HG03066 (cell line): Measurements from ENCODE around the gene SLC30A9.

Source experiments
- ATAC-seq: cut with Tn5 transposase; IDR thresholded peaks from one replicate; pipeline ENCODE4 v1.9.1; 2021; ENCODE audit warnings: low read depth; ENCODE audit not compliant: unreplicated experiment

Gene SLC30A9

DNA sequence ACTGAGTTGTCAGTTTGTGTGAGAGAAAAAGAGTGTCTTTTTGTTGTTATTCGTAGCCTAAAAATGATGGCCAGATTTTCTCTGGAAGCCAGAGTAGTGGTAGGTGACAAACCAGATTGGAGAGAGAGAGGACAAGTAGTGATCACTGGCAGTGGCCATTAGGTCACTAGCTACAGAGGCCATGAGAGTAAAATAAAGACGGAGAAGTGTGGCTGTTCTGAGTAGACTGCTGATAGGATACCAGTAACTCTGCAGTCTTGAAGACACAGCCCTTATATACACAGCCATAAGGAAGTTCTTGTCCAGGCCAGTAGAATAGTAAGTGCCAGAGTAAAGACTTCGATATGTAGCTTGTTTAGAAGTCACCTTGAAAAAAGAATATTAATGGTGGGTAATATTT is 7.7 kb downstream of the SLC30A9 start:
- no peak for ATAC-seq

DNA sequence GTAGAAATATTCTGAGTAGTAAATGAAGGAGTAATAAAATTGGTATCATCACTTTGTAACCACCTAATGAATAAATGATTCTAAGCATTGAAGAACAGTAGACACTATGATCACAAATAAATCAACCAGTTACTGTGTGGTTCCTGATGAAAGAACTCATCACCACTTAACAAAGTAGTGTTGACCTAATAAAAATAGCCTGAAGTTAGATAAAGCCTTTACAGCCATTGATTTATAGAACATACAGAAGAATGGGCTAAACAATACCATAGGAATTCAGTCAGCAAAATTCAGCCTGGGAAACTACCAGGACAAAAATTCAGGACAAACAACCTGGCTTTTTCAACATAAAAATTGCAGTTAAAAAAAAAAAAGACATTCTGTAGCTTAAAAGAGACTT is 9.0 kb downstream of the SLC30A9 start:
- ATAC-seq = no peak

DNA sequence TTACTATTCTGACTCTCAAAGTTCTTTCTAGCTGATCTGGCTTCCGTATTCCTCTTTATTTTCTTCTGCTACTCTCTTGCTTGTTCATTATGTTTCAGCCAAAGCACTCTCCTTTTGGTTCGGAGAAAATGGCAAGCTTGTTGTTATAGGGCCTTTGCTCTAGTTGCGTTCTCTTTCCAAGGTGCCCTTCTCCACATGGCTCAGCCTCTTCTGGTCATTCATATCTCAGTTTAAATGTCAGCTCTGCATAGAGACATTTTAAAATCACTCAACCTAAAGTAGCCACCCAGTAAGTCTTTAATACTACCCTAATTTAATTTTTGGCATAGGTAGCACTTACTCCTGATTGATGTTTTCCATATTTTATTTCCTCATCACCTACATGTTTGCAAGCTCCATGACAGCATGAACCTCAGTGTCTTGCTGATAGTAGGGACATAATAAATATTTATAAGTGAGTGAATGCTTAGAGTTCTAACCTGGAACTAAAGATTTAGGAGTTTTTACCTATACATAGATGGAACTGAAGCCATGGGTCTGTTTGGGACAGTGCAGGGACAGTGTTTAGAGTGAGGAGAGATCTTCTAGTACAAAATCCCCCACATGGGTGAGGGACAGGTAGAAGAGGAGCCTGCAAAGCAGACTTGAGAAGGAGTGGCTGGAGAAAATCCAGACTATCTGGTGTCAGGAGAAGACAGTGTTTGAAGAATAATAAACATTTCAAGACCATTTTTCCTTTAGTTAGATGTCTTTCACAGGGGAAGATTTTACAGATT is 17.9 kb downstream of the SLC30A9 start:
- no peak for ATAC-seq

DNA sequence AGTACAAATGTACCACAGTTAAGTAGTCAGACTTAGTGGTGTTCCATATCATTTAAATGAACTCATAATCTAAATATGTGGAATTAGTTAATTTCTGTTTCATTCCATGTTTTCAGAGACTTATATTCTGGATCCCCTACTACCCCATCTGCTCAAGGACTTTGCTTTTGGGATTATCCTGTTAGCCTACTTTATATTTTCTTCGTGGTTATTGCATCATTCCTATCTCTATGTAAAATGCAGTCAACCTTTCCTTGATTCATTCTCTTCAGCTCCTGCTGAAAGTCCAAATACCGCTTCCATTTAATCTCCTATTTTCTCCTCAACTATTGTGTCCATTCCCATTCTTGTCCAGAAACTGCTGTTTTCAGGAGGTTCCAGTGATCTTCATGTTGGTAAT is 25.1 kb downstream of the SLC30A9 start:
- no peak for ATAC-seq

DNA sequence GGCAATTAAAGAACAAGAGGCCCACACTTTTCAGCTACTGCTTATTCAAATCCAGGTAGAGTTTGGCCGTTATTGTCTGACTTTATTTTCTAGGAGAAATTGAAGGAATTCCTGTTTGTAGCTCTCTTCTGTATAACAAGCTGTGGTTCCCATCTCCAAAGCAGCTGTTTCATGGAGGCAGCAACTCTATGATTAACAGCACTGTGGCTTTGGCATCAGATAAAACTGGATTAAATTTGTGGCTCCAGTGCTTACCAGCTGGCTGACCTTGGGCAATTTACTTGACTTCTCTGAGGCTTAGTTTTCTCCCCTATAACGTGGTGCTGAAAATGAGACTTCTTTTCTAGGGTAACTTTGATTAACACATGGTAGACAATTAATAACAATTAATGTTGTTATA is 28.1 kb downstream of the SLC30A9 start:
- no peak for ATAC-seq

DNA sequence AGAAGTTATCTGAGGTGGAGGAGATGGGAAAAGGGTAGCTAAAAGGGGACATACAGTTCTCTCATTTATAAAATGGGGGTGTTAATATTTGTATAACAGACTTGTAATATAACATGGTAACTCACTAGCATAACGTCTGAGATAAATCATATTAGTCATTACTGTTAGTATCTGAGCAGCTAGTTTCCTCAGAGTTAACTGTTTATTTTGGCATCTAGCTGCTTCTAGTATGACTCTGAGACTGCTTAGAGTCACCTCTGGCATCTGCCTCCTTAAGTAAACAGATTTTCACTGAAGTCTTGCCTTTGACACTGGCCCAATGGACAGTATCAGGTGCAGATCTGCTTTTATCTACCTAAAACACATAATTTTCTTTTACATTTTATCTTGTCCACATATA is 58.1 kb downstream of the SLC30A9 start:
- ATAC-seq = no peak

DNA sequence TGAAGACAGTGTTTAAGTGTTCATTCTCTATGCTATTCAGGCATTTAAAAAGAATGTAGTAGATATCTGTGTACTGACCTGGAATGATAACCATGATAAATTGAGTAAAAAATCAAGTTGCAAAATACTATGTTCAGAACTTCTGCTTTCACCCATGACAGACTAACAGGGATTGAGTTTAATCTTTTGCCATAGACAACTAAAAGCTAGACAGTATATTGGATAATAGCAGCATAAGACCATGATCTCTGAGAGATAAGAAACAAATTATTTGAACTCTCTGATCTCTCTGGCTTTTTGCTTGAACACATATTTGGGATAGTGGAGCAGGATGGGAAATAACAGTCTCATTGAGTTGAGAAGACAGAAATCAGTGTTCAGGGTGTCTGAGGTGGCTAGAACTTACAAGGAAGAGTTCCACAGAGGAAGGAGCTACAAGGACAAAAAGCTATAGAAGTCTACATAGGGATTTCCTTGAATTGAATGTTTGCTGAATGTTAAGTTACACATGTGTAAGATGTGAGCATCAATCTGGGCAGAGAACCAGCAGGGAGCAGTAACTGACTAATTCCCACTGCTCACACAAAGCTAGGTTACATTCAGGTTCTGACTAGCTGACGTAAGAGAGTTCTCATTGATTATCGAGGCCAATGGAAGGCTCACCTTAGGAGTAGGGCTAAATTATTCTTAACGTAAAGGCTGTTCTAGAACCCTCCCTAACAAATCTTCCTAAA is 60.4 kb downstream of the SLC30A9 start:
- no peak for ATAC-seq

DNA sequence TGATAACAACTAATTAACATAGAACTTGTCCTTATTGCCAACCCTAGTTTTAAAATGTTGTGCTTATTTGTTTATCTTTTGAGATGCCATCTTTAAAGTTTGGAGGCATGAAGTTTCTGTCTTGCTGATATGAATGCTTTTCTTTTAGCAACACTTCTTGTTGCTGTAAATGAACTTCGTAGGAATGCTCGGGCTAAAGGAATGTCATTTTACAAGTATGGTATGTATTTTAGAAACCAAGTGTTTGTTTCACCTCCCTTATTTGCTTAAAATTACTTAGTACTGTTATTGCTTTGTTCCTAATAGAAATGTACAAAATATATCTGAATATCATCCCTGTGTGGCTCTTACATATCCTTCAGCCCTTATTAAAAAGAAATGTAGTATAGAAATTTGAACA is 76.1 kb downstream of the SLC30A9 start:
- no peak for ATAC-seq

DNA sequence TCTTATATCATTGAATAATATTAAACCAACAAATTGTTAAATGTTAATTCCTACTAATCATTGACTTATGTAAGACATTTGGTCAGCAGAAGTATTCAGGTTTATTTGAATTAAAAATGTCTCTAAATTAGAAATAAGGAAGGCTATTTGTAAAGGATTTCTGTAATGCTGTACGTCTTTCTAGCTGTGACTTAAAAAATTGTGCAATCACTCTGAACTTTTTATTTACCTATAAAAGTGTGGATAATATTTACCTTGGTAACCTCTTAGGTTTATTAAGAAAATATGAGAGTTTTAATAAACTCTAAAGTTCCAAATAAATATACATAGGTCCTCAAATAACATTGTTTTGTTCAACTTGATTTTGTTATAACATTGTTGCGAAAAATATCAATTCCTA is 76.9 kb downstream of the SLC30A9 start:
- no peak for ATAC-seq

DNA sequence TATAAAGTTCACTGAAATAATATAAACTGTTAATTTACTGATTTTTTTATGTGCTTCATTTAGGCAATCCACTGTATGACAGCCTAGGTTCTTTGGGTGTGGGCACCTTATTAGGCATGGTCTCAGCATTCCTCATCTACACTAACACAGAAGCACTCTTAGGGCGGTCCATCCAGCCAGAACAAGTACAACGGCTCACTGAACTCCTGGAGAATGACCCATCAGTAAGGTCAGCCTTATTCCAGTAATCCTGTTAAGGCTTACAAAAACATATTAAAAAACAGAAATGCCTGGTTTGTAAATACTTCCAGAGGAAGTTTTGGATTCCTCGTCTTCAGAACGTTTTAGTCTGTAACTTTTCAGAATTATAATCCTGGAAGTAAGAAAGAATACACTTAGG is 80.1 kb downstream of the SLC30A9 start:
- ATAC-seq = no peak

DNA sequence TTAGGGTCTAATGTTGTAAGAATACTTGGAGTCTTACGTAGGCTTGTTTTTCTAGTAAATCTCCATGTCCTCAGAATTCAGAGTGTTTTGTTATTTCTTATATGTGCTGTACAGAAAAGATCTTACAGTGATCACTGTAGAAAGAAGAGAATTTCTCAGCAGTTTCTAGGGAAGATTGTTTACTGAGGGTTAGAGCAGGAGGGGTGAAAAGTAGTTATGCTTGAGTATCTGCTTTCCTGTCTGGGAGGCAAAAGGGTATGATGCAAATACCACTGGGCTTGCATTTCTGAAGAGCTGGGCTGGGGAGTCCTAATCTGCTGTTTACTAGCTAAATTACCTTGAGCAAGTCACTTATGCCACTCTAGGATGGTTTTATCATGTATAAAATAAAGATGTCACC is 84.0 kb downstream of the SLC30A9 start:
- ATAC-seq = no peak

DNA sequence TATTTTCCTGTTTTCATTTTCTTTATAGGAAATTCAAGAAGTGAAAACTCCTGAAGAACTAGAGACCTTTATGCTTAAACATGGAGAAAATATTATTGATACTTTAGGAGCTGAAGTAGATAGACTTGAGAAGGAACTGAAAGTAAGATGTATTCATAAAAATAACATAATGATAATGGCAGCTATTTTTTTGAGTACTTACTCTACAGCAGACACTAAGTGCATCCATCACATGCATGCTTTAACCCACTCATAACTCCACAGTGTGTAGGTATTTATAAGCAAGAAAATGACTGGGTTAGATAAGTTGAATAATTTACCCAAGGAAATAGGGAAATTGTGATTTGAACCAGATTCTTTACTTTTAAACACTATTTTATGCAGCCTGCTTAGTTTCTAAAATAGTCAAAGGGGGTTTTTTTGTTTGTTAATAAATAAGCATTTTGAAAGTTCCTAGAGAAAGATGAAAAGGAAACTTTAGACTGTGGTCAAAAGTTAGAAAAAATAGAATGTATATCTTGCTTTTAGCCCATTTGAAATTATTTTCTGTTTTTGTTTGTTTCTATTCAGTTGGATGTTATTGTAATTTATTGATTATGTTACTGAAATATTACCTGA is 88.0 kb downstream of the SLC30A9 start:
- ATAC-seq = peak; percentile 76

DNA sequence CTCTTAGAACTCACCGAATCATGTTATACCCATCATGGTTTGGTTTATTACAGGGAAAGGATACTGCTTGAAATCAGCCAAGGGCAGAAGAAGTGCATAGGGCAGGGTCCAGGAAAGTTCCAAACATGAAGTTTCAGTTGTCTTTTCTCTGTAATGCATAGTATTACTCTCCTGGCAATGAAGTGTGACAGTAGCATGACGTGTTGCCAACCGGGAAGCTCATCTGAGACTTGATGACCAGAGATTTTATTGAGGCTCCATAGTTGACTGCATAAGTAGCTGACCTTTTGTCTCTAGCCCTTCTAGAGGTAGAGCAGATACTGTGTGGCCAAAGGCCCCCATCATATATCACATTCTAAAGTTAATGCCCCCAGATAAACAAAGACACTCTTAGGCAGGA is 90.0 kb downstream of the SLC30A9 start:
- peak; percentile 35 for ATAC-seq

DNA sequence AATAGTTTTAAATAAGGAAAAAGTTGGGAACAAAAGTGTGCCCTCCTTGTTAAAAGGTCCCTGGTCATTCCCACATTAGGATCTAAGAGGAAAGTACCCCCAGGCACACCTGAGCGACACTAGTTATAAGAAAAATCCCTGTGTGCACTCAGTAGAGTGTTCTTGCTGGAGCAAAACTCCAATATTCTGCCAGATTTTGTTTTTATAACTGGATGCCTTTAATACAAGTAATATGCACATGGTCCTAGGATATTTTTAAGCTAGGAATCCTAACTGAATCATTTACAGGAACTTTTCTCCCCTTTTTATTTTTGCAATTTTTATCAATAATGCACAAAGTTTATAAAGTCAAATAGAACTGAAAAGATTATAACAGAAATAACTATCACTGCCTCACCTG is 93.5 kb downstream of the SLC30A9 start:
- ATAC-seq = no peak

DNA sequence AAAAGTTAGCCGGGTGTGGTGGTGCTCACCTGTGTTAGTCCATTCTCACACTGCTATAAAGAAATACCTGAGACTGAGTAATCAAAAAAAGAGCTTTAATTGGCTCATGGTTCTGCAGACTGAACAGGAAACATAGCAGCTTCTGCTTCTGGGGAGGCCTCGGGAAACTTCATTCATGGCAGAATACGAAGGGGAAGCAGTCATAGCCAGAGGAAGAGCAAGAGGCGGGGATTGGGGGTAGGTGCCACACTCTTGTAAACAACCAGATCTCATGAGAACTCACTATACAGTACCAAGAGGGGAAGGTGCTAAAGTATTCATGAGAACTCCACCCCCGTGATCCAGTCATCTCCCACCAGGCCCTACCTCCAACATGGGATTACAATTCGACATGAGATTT is 98.1 kb downstream of the SLC30A9 start:
- ATAC-seq = no peak

DNA sequence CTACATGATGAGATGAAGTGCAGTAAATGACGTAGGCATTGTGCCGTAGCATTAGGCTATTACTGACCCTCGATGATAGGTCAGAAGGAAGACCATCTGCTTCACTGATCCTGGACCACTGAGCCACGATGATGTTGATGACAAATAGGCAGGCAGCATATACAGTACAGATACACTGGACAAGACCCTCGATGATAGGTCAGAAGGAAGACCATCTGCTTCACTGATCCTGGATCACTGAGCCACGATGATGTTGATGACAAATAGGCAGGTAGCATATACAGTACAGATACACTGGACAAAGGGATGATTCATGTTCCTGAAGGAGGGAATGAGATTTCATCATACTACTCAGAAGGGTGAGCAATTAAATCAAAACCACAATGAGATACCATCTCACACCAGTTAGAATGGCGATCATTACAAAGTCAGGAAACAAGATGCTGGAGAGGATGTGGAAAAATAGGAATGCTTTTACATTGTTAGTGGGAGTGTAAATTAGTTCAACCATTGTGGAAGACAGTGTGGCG is 111.2 kb downstream of the SLC30A9 start:
- no peak for ATAC-seq

DNA sequence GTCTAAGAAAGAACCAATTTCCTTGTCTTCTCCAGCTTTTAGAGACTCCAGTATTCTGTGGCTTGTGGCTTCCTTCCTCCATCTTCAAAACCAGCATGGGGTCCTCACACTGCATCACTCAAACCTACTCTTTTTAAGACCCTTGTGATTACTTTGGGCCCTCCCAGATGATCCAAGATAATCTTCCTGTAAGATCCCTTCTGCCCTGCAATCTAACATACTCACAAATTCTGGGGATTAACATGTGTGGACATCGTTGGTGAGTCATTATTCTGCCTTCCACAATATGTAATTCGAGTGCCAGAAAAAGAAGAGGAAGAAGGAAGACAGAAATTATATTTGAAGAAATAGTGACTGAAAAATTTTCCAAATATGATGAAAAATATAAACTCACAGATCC is 114.2 kb downstream of the SLC30A9 start:
- ATAC-seq = no peak

DNA sequence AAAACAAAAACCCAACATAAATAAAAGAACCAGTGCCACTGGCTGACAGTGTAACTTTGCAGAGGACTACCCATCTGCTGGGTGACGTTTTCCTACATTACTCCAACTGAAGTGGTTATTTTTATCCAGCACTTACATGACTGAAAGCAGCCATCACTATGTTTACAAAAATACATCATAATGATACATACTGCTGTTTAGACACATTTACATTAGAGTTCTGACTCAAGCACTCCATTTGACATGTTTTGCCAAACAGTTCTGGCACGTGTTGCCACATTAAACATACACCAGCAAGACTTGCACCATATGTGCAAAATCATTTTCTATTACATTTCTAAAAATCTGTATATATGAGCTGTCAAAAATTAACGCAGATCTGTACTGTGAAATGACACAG is 122.5 kb downstream of the SLC30A9 start:
- ATAC-seq = no peak

DNA sequence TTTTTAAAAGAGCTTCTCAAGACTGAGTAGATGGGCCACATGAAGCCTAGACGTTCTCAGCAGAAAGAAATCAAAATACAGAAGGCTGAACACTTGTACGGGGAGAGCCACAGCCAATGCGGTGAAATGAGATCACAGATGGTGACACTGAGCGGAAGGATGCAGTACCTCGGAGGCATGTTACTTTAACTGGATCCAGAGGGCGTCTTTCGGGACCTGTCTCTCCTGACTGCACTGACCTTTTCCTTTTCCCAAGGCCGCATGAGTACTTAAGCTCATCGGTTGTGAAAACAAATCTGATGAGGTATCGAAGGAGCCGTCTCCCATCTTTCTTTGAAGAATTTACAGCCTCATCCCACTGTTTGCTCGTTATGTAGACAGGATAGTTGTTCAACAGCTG is 129.6 kb downstream of the SLC30A9 start:
- no peak for ATAC-seq

DNA sequence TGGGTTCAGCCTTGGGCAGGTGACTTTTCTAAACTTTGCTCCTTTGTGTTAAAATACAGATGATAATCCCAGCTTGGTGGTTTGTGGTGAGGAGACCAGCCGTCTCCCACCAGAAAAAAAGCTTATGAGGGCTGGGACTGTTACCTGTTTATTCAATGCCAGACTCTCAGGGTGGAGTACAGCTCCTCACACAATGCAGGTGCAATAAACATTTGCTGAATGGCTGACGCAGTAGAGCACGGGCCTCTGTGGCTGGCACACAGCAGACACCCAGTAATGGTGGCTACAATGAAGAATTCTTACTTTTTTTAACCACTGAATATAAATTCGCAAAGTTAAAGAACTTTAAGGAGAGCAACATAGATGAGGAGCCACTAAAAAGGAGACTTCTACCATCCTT is 131.9 kb downstream of the SLC30A9 start:
- no peak for ATAC-seq

DNA sequence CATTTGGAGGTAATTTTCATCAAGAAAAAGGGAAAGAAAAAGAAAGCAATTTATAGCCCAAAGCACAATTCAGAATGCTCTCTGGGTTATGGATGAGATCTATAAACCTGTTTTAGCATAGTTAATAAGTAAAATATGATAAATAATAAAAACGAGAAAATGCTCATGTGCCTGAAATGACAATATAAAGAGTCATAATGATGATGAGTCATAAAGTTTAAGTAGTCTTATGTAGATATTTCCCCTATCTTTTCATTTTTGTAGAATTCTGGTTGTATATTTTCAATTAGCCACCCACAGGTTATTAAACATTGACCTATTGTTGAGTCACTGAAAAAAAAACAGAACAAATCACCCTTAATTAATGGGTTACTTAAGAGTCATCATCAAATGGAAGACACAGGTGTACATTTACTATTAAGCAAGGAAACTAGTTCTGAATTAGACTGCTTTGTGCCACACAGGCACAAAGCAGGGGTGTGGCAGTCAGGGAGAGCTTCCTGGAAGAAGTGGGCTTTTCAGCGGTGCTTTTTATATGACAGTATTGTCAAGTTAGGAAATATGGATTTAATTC is 132.8 kb downstream of the SLC30A9 start:
- ATAC-seq = no peak
